Glutamatergic neuron (in vitro differentiated cells): ENCODE data around the gene SRGAP3. TPM values are rescaled to one million over a fixed set of nuclear protein-coding genes. Genes with fewer than 3 reads are reported as not detected.
A peak's percentile ranks its signal among the peaks of the same experiment; 100 is the strongest.

Experiments used
- DNase-seq: peaks from one replicate; pipeline ENCODE4 v3.0.0; 2022
- H3K27ac Mint-ChIP-seq: one replicate; pipeline ENCODE4 v1.8.0; 2020; ENCODE audit warnings: mild to moderate bottlenecking, mixed read lengths, inconsistent platforms; ENCODE audit not compliant: unreplicated experiment
- H3K27me3 Mint-ChIP-seq: one replicate; pipeline ENCODE4 v1.8.0; 2020; ENCODE audit warnings: mild to moderate bottlenecking, moderate library complexity, mixed read lengths, inconsistent platforms; ENCODE audit not compliant: unreplicated experiment
- H3K36me3 Mint-ChIP-seq: one replicate; pipeline ENCODE4 v1.8.0; 2020; ENCODE audit warnings: mild to moderate bottlenecking, mixed read lengths, inconsistent platforms; ENCODE audit not compliant: unreplicated experiment
- H3K4me1 Mint-ChIP-seq: one replicate; pipeline ENCODE4 v1.8.0; 2020; ENCODE audit warnings: mild to moderate bottlenecking, low read depth, mixed read lengths, inconsistent platforms; ENCODE audit not compliant: unreplicated experiment
- H3K4me3 Mint-ChIP-seq: one replicate; pipeline ENCODE4 v1.8.0; 2020; ENCODE audit warnings: mild to moderate bottlenecking, mixed read lengths, inconsistent platforms; ENCODE audit not compliant: unreplicated experiment
- H3K9me3 Mint-ChIP-seq: one replicate; pipeline ENCODE4 v1.8.0; 2020; ENCODE audit warnings: mild to moderate bottlenecking, moderate library complexity, mixed read lengths, inconsistent platforms; ENCODE audit not compliant: unreplicated experiment
- total RNA-seq: library from RNA; stranded (reverse); fragmentation: NEBNext Ultra II Directional; extraction: Animal tissue kit (Norgen Biotek cat#: 25700); gene quantifications from one replicate; pipeline ENCODE4 v1.2.1, GENCODE V29; 2021; ENCODE audit not compliant: unreplicated experiment
- TF ChIP-seq, protein P1 (sequence below): fragments of 200-600 bp; sonication (generic); IDR thresholded peaks from one replicate; pipeline ENCODE4 v1.5.0; 2021; ENCODE audit not compliant: partially characterized antibody, unreplicated experiment

The SRGAP3 gene
- total RNA-seq, 1 donor from 2014 or later: 197 TPM

GRCh38 chr3:9255976-9256375 lies 6.5 kb upstream of the SRGAP3 start:
- Mint-ChIP-seq H3K9me3 (peaks cover 1% of the 10 kb centered on the region), H3K27me3 (peaks cover 2% of the 10 kb centered on the region), H3K27ac (no peak overlapping the region), H3K4me1 (no peaks in the 10 kb centered on the region), H3K36me3 (no peaks in the 10 kb centered on the region), H3K4me3 (no peak overlapping the region)
- TF ChIP-seq, protein P1, sequence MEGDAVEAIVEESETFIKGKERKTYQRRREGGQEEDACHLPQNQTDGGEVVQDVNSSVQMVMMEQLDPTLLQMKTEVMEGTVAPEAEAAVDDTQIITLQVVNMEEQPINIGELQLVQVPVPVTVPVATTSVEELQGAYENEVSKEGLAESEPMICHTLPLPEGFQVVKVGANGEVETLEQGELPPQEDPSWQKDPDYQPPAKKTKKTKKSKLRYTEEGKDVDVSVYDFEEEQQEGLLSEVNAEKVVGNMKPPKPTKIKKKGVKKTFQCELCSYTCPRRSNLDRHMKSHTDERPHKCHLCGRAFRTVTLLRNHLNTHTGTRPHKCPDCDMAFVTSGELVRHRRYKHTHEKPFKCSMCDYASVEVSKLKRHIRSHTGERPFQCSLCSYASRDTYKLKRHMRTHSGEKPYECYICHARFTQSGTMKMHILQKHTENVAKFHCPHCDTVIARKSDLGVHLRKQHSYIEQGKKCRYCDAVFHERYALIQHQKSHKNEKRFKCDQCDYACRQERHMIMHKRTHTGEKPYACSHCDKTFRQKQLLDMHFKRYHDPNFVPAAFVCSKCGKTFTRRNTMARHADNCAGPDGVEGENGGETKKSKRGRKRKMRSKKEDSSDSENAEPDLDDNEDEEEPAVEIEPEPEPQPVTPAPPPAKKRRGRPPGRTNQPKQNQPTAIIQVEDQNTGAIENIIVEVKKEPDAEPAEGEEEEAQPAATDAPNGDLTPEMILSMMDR: no peak
- no peak for DNase-seq

GRCh38 chr3:9254764-9255163 lies 5.3 kb upstream of the SRGAP3 start:
- Mint-ChIP-seq H3K4me3 (no peak overlapping the region), H3K27me3 (peaks cover 2% of the 10 kb centered on the region), H3K9me3 (peaks cover 1% of the 10 kb centered on the region), H3K4me1 (peaks cover 3% of the 10 kb centered on the region), H3K36me3 (no peaks in the 10 kb centered on the region), H3K27ac (no peak overlapping the region)
- no peak for DNase-seq
- TF ChIP-seq, protein P1: no peak

DNA sequence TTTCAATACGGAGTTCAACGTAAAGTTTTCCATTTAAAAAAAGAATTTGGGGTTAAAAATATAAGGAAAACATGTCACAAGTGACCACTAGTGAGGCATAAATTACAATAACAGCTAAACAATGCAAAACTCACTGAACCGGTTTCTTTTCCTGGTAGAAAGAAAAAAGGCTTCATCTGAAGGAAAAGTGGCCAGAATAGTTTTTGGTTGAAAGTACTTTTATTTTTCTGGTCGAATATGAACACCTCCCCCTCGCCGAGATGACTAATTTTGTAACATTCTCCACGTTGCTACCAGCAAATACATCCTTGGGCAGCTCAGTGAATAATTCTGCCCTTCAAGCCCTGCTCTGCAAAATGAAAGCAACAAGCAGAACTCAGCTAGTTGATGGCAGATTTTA lies 3.9 kb upstream of the SRGAP3 start:
- H3K4me1 Mint-ChIP-seq: peaks cover 6% of the 10 kb centered on the region
- DNase-seq: no peak

DNA sequence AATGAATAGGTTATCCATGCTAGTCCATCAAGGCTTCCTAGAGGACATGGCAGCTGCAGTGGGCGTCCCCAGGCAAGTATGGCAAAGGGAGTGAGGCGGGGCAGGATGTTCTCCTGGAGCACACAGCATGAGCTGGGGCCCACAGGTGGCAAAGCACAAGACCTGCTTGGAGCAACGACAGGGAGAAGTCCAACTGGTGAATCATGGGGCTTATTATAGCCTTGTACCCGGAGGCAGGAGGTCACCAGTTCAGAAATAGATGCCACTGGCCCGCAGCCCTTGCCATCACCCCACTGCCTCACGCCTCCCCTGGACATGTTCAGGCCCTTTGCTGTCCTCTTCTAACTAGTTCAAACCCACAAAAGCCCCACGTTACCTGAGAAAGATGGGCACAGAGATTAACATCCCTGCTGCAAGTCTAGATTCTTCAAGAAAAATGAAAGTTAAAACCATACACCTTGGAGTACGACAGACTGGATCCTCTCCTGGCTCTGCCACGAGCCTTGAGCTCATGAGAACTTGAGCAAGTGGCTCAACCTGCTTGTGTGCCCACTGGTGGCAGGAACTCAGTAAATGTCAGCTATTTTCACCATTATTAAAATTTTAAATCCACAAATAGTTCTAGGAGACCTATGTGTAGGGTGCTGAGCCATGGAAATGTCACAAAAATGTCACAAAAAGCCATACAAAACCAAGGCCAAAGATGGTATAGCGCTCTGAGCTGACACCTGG lies 1.8 kb upstream of the SRGAP3 start:
- Mint-ChIP-seq H3K4me3 (no peak overlapping the region), H3K27ac (no peak overlapping the region), H3K4me1 (peaks cover 11% of the 10 kb centered on the region), H3K27me3 (no peaks in the 10 kb centered on the region), H3K36me3 (no peaks in the 10 kb centered on the region), H3K9me3 (no peaks in the 10 kb centered on the region)
- DNase-seq: no peak
- TF ChIP-seq, protein P1: no peak

More for the DNA sequence above, 3.9 kb upstream of the SRGAP3 start:
- no peaks in the 10 kb centered on the region for H3K9me3 Mint-ChIP-seq
- no peaks in the 10 kb centered on the region for H3K27me3 Mint-ChIP-seq
- no peaks in the 10 kb centered on the region for H3K36me3 Mint-ChIP-seq
- H3K4me3 Mint-ChIP-seq: no peak overlapping the region
- TF ChIP-seq, protein P1: no peak
- no peak overlapping the region for H3K27ac Mint-ChIP-seq

DNA sequence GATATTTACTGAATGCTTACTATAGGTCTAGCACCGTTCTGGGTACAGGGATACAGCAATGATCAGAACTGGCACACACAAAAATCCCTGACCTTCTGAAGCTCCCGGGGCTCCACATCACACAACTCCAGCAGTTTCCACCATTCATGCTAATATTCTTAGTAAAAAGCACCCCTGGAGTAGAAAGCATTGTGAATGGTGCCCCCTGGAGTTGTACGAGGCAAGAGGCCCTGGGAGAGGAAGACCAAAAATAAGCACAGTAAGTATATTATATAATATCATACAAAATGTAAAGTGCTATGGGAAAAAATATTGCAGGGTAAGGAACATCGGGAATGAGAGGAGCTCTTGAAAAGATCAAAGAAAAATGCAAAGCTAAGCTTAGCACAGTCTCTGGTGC lies 790 bp upstream of the SRGAP3 start:
- H3K36me3 Mint-ChIP-seq: no peaks in the 10 kb centered on the region
- TF ChIP-seq, protein P1: no peak
- H3K27me3 Mint-ChIP-seq: no peaks in the 10 kb centered on the region
- no peak for DNase-seq
- no peaks in the 10 kb centered on the region for H3K9me3 Mint-ChIP-seq
- H3K4me1 Mint-ChIP-seq: peaks cover 15% of the 10 kb centered on the region
- H3K4me3 Mint-ChIP-seq: peak overlapping the region; percentile 99
- H3K27ac Mint-ChIP-seq: peak overlapping the region; percentile 95
